Measurements from ENCODE around the gene SDK1.
"Not testable (repeated sequence)": the region's sequence is repeated elsewhere in the genome, so short reads cannot be mapped to it uniquely, and the experiment has no call there.

SDK1 gene

DNA sequence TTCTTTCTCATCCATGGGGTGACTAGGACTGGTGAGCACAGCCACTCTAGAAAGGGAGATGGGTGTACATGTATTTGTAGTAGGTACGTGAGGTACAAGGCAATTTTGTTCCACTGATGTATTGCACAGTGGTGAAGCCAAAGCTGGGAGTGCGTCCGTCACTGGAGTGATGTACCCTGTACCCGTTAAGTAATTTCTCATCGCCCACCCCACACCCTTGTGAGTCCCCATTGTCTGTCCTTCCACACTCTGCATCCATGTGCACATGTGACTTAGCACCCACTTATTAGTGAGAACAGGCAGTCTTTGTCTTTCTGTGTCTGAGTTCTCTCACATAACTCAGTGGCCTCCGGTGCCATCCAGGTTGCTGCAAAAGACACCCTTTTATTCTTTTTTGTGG, 658.3 kb downstream of the SDK1 start:
- DNase-seq (ENCODE audit: low read depth) = no peak

- DNase-seq (ENCODE audit: low read depth) = no peak
These were observed 659.2 kb downstream of the SDK1 start for GRCh38 chr7:3960050-3960763.

DNA sequence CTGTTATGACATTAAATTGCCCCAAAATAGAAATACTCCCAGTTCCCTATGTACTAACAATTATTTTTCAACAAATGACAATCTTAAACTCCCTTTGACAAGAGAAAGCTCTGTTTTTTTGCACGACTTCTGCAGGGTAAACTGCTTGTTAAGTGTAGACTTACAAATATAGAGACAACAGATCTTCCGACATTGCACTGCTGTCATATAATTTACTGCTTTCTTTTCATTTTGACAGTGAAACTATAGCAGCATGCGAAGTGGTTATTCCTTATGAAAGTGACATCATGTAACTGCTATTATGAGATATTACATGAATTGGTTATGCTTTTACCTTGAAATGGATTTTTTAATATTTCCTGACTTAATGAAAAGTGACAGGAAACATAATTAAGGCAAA, 659.9 kb downstream of the SDK1 start:
- DNase-seq (ENCODE audit: low read depth) = no peak

GRCh38 chr7:3961857-3962503, 660.9 kb downstream of the SDK1 start:
- DNase-seq (ENCODE audit: low read depth) = no peak

DNA sequence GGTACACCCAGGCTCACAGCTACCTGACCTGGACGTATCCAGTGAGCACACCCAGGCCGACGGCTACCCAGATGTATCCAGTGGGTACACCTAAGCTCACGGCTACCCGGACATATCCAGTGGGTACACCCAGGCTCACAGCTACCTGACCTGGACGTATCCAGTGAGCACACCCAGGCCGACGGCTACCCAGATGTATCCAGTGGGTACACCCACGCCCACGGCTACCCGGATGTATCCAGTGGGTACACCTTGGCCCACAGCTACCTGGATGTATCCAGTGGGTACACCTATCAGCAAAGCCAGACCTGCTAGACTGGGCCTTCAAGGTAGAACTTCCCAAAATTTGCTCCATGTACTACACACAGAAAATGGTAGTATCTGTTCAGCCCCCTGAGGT, 662.7 kb downstream of the SDK1 start:
- DNase-seq (ENCODE audit: low read depth) = not testable (repeated sequence)

DNA sequence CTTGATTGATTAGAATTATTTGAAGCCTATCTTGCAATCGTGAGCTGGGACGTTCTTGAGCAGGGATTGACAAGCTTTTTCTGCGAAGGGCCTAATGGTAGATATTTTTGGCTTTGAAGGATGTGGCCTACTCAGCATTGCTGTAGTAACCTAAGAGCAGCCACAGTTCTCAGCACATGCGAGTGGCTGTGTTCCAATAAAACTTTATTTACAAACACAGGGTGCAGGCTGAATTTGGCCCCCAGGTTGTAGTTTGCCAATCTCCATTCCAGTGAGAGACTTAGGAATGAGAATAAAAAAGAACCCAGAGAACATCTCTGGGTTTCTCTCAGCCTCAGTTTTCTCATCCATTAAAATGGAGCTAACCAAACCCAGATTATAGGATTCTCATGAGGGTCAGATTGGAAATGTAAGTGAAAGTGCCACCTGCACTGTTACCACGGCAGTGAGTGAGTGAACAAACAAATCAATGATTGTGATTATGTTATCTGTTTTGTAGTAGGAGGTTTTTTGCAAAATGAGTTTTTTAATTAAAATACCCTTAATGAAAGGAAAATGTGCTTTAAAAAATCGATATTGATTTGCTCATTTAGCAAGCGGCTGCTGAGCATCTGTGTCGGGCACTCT, 664.0 kb downstream of the SDK1 start:
- no peak for DNase-seq (ENCODE audit: low read depth)

DNA sequence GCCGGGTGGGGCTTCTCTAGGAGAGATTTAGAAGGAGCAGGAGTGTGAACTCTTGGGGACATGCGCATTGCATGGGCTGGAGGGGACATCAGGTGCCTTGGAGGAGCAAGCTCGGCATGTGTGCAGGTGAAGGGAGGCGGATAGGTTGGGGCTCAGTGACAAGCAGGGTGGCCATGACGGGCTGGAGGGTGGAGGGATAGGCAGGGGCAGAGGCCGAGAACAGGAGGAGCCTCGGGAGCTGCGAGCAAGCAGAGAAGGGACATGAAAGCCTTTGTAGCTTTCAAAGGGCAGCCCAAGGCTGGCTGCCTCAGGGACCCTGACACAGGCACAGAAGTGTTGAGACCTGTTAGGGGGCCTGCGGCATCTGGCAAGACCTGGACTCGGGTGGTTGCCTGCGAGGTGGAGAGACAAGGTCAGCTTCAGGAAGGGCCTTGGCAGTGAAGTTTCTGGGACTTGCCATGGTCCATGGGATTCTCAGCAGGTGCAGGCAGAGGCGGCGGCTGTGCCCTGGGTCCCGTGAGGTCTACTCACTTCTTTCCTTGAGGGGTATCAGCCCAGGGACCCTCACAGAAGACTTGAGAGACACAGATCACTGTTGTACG, 664.8 kb downstream of the SDK1 start:
- DNase-seq (ENCODE audit: low read depth) = no peak

- DNase-seq (ENCODE audit: low read depth) = no peak
These were observed 667.2 kb downstream of the SDK1 start for GRCh38 chr7:3968234-3968633.

GRCh38 chr7:3969286-3969685, 668.2 kb downstream of the SDK1 start:
- DNase-seq (ENCODE audit: low read depth) = no peak

DNA sequence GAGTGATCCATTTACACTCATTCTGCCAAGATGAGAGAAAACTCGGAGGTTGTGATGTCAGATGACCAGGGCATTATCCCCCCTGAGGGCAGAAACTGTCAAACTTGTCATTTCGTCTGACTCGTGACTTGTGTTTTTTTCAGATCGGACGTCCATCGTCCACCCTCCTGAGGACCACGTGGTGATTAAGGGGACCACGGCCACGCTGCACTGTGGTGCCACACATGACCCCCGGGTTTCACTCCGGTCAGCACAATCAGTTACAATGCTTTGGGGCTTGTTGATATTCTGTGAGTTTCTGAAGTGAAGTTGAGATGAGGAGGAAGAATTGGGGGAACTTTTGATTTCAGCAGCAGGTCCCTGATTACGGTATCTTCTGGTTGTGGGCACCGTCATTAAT, 670.3 kb downstream of the SDK1 start:
- DNase-seq (ENCODE audit: low read depth) = no peak

DNA sequence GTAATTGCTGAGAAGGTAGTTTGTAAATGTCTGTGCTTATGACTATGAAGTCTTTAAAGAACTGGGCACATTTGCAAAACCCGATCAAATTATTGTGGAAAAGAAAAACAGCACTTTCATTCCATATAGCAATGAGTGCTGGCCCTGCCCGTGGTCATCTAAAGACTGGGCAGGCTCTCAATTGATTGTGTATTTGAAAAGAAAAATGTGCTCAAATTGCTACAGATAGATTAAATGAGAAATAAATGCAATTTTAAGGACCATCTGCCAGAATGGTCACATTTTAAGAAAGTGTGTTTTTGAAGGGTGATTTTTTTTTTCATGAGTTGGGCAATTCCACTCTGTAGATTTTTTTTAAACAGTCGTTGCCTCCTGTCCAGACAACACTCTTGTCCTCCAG, 672.2 kb downstream of the SDK1 start:
- no peak for DNase-seq (ENCODE audit: low read depth)

GRCh38 chr7:3974329-3974728, 673.3 kb downstream of the SDK1 start:
- DNase-seq (ENCODE audit: low read depth) = no peak

- DNase-seq (ENCODE audit: low read depth) = no peak
These were observed 674.3 kb downstream of the SDK1 start for GRCh38 chr7:3975371-3975770.

- DNase-seq (ENCODE audit: low read depth) = no peak
These were observed 676.3 kb downstream of the SDK1 start for GRCh38 chr7:3977391-3977790.

GRCh38 chr7:3978839-3979238, 677.8 kb downstream of the SDK1 start:
- no peak for DNase-seq (ENCODE audit: low read depth)

DNA sequence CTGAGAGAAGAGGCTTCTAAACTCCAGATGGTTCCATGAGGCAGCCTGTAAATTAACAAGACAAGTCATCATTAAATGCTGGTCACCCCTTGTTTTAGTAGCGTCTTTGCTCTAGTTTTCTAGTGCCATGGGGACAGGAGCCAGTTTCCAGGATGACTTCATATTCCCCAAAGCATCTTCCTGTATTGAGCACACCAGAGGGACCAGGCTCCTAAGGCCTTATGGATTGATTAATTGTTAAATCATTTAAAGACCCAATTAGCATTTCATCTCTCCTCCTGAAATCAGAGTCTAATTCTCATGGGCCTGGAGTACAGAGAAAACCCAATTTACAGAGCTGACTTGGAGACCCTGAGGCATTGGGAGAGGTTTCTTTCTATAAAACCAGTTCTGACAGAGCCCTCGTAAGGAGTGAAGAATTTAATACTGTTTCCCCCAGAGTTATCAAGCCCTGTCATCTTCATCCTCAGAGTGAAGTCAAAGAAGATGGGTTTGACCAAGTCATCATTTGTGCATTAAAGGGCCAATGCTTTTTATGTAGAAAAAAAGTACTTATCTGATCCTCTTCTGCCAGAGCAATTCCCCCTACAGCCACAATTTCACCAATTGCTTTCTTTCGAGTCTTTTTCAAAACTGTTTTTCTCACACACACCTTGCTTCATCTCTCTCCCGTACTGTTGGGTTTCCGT, 678.7 kb downstream of the SDK1 start:
- DNase-seq (ENCODE audit: low read depth) = no peak

- no peak for DNase-seq (ENCODE audit: low read depth)
These were observed 679.2 kb downstream of the SDK1 start for GRCh38 chr7:3980300-3980643.

GRCh38 chr7:3981281-3981680, 680.2 kb downstream of the SDK1 start:
- DNase-seq (ENCODE audit: low read depth) = no peak

DNA sequence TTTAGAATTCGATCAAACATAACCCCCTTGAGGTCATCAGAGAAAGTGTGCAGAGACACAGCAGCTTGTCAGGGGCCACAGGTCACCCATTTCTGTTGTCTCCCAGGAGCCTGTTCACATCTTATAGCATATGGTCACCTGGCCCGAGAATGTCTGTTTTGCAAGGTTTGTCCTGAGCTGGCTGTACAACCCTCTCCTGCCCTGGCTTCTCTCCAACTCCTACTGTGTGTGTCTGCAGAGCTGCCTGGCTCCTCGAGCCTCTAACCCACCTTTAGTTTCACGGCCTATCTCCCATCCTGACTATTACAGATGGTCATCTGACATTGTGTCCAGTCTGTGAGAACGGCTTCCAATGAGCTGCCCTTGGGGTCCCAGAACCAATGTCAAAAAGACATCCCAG, 683.4 kb downstream of the SDK1 start:
- DNase-seq (ENCODE audit: low read depth) = no peak

DNA sequence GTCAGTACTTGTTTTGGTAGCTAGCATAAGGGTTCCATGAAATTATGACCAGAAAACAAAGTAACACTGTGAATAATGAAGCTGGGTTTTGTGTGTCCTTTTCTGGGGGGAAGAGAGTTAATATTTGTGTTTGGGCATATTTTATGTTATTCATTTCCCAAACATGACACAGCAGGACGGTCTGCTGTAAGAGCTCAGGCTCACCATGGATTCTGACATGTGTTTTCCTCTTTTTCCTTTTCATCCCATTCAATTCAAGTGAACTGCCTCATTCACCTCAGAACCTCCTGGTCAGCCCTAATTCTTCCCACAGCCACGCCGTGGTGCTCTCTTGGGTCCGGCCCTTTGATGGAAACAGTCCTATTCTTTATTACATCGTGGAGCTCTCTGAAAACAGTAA, 685.9 kb downstream of the SDK1 start:
- DNase-seq (ENCODE audit: low read depth) = no peak

DNA sequence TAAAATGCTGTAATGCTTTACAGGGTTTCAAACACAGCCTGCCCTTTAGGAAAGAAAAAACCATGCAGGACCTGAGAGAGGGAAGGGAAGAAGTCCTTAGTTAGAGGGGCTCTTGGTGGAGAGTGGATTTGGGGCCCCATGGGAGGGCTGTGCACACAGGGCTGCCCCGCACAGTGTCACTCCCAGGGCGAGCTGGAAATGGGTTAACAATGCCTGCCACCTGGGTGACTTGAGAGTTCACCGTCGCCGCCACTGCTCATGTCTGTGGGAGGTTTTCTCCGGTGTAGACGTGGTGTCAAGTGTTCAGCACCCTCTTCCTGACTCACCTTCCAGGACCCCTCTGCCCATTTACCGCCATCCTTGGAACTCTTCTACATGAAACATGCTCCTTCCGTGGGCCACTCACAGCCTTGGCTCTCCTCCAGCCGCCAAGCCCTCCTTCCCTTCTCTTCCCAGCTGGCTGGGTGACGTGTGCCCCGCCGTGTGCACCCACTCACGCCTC, 686.4 kb downstream of the SDK1 start:
- no peak for DNase-seq (ENCODE audit: low read depth)

- no peak for DNase-seq (ENCODE audit: low read depth)
These were observed 688.7 kb downstream of the SDK1 start for GRCh38 chr7:3989723-3990122.

Data from stimulated activated CD8-positive, alpha-beta memory T cell treated with anti-CD3 and anti-CD28 coated beads, Interleukin-12 subunit alpha, Interleukin-12 subunit beta, amount 100 ng/mL, for 4 hours (primary cell).